Subcutaneous adipose tissue (tissue), 4 donors: ENCODE measurements around the gene VASP. TPM values are rescaled to one million over a fixed set of nuclear protein-coding genes. Genes with fewer than 3 reads are reported as not detected.

Experiments used
- total RNA-seq, 4 donors: library from RNA; depleted of rRNA; stranded (reverse); fragments of >200 nt; gene quantifications; one replicate each; pipeline ENCODE4 v1.1.0, GENCODE V29; 2016
- TF ChIP-seq, protein P1 (sequence below): fragments of 450-650 bp; IDR thresholded peaks from one replicate; pipeline ENCODE4 v1.5.1; 2016; ENCODE audit warnings: low read depth, mild to moderate bottlenecking, control low read depth, antibody characterized with exemption, moderate library complexity

Gene VASP
- total RNA-seq, 4 donors from 2014 or later = 24.9 to 44.5 (median 40.5) TPM

DNA sequence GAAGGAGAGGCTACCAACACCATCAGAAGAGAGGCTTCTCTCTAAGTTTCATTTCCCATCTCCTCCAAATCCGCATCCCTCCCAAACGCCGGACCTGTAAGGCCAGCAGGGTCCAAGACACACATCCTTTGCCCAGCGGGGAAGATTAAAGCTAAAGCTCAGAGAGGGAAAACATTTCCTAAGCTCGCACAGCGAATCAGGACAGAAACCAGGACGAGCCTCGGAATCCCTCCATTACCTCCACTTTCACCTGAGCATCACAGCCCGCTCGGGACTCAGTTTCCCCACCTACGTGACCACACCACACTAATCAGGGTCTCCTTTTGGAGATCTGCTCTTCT, 40.2 kb upstream of the VASP start:
- TF ChIP-seq, protein P1, sequence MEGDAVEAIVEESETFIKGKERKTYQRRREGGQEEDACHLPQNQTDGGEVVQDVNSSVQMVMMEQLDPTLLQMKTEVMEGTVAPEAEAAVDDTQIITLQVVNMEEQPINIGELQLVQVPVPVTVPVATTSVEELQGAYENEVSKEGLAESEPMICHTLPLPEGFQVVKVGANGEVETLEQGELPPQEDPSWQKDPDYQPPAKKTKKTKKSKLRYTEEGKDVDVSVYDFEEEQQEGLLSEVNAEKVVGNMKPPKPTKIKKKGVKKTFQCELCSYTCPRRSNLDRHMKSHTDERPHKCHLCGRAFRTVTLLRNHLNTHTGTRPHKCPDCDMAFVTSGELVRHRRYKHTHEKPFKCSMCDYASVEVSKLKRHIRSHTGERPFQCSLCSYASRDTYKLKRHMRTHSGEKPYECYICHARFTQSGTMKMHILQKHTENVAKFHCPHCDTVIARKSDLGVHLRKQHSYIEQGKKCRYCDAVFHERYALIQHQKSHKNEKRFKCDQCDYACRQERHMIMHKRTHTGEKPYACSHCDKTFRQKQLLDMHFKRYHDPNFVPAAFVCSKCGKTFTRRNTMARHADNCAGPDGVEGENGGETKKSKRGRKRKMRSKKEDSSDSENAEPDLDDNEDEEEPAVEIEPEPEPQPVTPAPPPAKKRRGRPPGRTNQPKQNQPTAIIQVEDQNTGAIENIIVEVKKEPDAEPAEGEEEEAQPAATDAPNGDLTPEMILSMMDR = no peak

DNA sequence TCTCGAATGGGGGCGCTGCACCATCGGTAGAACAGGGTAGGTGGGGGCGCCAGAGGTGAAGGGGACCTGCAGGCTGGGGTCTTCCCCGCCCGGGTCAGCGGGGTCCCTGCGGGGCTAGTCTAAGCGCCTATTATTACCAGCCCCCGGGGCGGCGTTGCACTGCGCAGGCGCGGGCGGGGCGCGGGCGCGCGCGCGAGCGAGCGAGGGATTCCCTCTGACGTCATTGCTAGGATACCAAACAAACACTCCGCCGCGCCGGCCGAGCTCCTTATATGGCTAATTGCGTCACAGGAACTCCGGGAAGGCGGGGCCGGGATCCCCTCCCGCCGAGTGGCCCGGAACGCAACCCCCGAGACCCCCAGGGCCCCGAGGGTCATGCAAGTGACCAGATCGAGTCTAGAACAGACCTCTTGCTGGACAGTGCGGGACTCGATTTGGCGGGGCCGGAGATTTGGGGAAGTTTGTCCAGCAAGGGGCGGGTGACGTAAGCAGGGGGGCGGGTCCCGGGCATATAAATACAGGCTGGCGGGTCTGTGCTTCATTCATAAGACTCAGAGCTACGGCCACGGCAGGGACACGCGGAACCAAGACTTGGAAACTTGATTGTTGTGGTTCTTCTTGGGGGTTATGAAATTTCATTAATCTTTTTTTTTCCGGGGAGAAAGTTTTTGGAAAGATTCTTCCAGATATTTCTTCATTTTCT, 39.7 kb upstream of the VASP start, which contains the start of gene FOSB:
Gene FOSB (plus strand): TSS at position 541 of the 703 bp plus-strand sequence. CDS start 591 bp downstream, outside the sequence.
- TF ChIP-seq, protein P1 = no peak

DNA sequence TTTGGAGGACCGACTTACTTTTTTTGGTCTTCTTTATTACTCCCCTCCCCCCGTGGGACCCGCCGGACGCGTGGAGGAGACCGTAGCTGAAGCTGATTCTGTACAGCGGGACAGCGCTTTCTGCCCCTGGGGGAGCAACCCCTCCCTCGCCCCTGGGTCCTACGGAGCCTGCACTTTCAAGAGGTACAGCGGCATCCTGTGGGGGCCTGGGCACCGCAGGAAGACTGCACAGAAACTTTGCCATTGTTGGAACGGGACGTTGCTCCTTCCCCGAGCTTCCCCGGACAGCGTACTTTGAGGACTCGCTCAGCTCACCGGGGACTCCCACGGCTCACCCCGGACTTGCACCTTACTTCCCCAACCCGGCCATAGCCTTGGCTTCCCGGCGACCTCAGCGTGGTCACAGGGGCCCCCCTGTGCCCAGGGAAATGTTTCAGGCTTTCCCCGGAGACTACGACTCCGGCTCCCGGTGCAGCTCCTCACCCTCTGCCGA, 39.1 kb upstream of the VASP start:
- TF ChIP-seq, protein P1 = no peak

DNA sequence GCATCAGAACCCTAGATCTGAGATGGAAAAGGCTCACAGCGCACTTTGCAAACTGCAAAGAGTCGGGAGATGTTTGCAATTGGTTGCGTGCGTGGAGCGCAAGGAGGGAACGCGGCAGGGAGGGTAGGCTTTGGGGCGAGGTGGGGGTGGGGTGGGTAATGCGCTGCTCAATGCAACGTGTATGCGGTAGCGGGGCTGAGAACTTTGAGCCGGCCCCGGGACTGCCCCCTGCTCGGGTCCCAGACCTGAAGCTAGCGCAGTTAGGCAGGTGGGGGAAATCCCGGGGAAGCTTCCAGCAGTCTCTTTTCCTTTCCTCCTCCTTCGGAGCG, 38.5 kb upstream of the VASP start:
- TF ChIP-seq, protein P1 = no peak

DNA sequence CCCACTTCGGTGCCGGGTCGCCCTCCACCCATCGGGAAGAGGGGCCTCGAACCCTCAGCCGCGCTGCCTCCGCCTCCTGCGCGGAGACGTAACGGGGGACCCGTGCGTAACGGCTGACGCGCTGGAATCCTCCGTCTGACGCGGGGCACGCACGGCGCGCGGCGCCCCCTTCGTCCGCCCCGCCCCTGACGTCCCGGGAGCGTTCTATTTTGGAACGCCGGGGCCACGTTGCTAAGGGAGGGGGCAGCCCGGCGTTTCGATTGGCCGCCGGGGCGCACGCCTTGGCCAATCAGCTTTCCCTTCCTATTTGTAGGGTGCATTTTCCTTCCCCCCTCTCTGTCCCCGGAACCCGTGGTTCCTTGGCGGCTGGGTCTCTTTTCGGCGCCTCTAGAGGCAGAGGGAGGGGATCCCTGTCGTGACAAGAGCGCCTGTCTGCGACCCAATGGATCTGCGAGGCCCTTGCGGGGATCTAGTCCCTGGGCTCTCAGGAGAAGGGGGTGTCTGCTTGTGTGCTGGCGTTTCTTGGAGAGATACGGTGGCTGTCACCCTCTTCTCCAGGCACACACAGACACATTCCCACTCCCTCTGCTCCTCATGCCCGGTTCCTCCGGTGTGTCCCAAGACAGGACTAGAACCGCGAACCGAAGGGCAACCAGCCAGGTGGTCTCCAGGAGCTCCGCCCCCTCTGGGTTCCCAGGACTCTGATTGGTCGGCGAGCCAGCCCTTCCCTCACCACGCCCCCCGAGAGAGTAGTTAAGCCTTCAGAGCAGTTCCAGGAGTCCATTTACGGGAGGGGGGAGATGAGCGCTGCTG, 37.9 kb upstream of the VASP start:
- TF ChIP-seq, protein P1 = no peak

DNA sequence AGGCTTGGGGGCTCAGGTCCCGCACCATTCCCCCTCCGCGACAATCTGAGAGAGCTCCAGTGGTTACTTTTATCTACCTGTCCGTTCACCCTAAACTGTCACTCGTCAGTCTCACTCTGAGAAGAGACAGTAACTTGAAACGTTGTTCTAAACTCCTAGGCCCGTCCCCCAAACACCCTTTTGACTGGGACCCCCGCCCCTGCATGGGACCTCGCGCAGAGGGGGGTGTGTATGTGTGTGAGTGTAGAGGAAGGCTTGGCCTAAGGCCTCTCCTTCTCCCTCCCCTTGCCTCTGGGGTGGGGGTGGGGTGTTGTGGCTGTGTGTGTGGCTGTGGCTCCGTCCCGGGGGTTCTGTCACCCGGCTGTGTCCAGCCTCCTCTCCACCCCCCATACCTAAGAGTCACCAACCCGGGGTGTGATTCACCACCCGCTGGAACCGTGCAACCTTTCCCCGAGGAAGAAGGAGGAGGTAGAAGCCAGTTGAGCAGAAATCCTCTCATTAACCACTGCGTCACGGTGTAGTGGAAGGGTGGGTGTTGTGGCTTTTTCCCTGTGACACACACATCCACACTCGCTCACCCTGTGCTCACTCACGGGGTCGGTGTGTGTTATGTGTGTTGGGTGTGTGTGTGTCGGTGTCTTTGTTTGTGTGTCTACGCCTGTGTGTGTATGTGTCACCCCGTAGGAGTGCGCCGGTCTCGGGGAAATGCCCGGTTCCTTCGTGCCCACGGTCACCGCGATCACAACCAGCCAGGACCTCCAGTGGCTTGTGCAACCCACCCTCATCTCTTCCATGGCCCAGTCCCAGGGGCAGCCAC, 37.1 kb upstream of the VASP start:
- TF ChIP-seq, protein P1 = no peak

DNA sequence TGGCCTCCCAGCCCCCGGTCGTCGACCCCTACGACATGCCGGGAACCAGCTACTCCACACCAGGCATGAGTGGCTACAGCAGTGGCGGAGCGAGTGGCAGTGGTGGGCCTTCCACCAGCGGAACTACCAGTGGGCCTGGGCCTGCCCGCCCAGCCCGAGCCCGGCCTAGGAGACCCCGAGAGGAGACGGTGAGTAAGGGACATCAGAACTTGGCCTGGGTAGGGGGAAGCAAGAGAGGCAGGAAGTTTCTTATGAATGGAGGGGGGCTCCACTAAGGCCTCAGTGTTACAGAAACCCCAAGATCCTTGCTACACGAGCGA, 36.6 kb upstream of the VASP start:
- TF ChIP-seq, protein P1 = no peak
